Measurements from ENCODE around the gene C2orf76.
"Not testable (repeated sequence)": the region's sequence is repeated elsewhere in the genome, so short reads cannot be mapped to it uniquely, and the experiment has no call there.

Gene C2orf76

GRCh38 chr2:119366649-119367471 is at the start of gene C2orf76, which contains the start of gene DBI:
Gene C2orf76 (minus strand): TSS chr2:119366834. CDS start chr2:119339959, 26,875 bp downstream.
Gene DBI (plus strand): TSS chr2:119366977. CDS start chr2:119367052, 75 bp downstream.
- DNase-seq: peak; percentile 58

GRCh38 chr2:119415630-119416029 is 49.0 kb upstream of the C2orf76 start:
- no peak for DNase-seq

- DNase-seq: no peak
Measured at GRCh38 chr2:119414894-119415293, 48.3 kb upstream of the C2orf76 start.

GRCh38 chr2:119409506-119409905 is 42.9 kb upstream of the C2orf76 start:
- no peak for DNase-seq

- no peak for DNase-seq
Measured at GRCh38 chr2:119408221-119408619, 41.6 kb upstream of the C2orf76 start.

- DNase-seq: no peak
Measured at GRCh38 chr2:119407430-119408220, 41.0 kb upstream of the C2orf76 start.

- no peak for DNase-seq
Measured at GRCh38 chr2:119405151-119405550, 38.5 kb upstream of the C2orf76 start.

GRCh38 chr2:119403618-119404017 is 37.0 kb upstream of the C2orf76 start:
- DNase-seq: not testable (repeated sequence)

GRCh38 chr2:119402645-119403560 is 36.3 kb upstream of the C2orf76 start:
- no peak for DNase-seq

GRCh38 chr2:119402106-119402505 is 35.5 kb upstream of the C2orf76 start:
- DNase-seq: no peak

- no peak for DNase-seq
Measured at GRCh38 chr2:119397196-119397595, 30.6 kb upstream of the C2orf76 start.

GRCh38 chr2:119393971-119394748 is 27.5 kb upstream of the C2orf76 start:
- no peak for DNase-seq

- DNase-seq: no peak
Measured at GRCh38 chr2:119389615-119390306, 23.1 kb upstream of the C2orf76 start.

- no peak for DNase-seq
Measured at GRCh38 chr2:119387381-119388129, 20.9 kb upstream of the C2orf76 start.

- no peak for DNase-seq
Measured at GRCh38 chr2:119385466-119385865, 18.8 kb upstream of the C2orf76 start.

GRCh38 chr2:119384971-119385370 is 18.3 kb upstream of the C2orf76 start:
- no peak for DNase-seq

GRCh38 chr2:119383410-119384140 is 16.9 kb upstream of the C2orf76 start:
- DNase-seq: no peak

- DNase-seq: no peak
Measured at GRCh38 chr2:119378566-119378965, 11.9 kb upstream of the C2orf76 start.

- DNase-seq: no peak
Measured at GRCh38 chr2:119377993-119378345, 11.3 kb upstream of the C2orf76 start.
